GM12873 (cell line): ENCODE results near the gene SMG9.

Experiments
- CTCF ChIP-seq: IDR thresholded peaks from 2 replicates; pipeline ENCODE4 v1.5.1; 2012; ENCODE audit warnings: low read depth, mild to moderate bottlenecking, moderate library complexity, low read length, control low read depth; ENCODE audit not compliant: insufficient read depth; ENCODE audit errors: missing control alignments

Gene SMG9

GRCh38 chr19:43768273-43769050 is 13.7 kb upstream of the SMG9 start:
- TF ChIP-seq CTCF: no peak

- no peak for TF ChIP-seq CTCF
Observed at GRCh38 chr19:43767818-43768217, 13.1 kb upstream of the SMG9 start.

- TF ChIP-seq CTCF: no peak
Observed at GRCh38 chr19:43767316-43767715, 12.6 kb upstream of the SMG9 start.

- TF ChIP-seq CTCF: no peak
Observed at GRCh38 chr19:43766755-43767043, 11.9 kb upstream of the SMG9 start.

GRCh38 chr19:43765109-43765876 is 10.5 kb upstream of the SMG9 start:
- TF ChIP-seq CTCF: no peak

GRCh38 chr19:43764684-43765083 is 9.9 kb upstream of the SMG9 start:
- TF ChIP-seq CTCF: peak; percentile 11

- TF ChIP-seq CTCF: no peak
Observed at GRCh38 chr19:43763473-43763939, 8.7 kb upstream of the SMG9 start.
